Stimulated activated CD4-positive, alpha-beta T cell treated with anti-CD3 and anti-CD28 coated beads, Interleukin-1b, Interleukin-23, amount 100 ng/mL, for 1 hour (primary cell): ENCODE measurements around the gene TSACC.
"Not testable (repeated sequence)": the region's sequence is repeated elsewhere in the genome, so short reads cannot be mapped to it uniquely, and the experiment has no call there.

Experiments
- DNase-seq, 2 donors: peaks; one replicate each; pipeline ENCODE4 v3.0.0-alpha.2; 2020; ENCODE audit warnings: low read depth in 2 of 2

Gene TSACC

GRCh38 chr1:156338180-156338976, at the start of gene TSACC, which contains the start of gene CCT3:
Gene TSACC, plus strand, starts transcription at chr1:156338526. Its CDS starts 1,232 bp downstream, at chr1:156339758.
Gene CCT3, minus strand, starts transcription at chr1:156338292. Its CDS starts 108 bp downstream, at chr1:156338184.
- DNase-seq = peak; percentile 97

GRCh38 chr1:156289857-156290256, 48.5 kb upstream of the TSACC start:
- no peak for DNase-seq

- no peak for DNase-seq
These were observed 46.9 kb upstream of the TSACC start for GRCh38 chr1:156291226-156292061.

GRCh38 chr1:156293098-156293434, 45.3 kb upstream of the TSACC start:
- no peak for DNase-seq

- DNase-seq = no peak
These were observed 44.4 kb upstream of the TSACC start for GRCh38 chr1:156293895-156294294.

GRCh38 chr1:156295391-156295947, 42.9 kb upstream of the TSACC start, which contains the start of gene GLMP:
Gene GLMP, minus strand, starts transcription at chr1:156295679. Its CDS starts 34 bp downstream, at chr1:156295645.
- peak in 1 of 2 donors; percentile 7 for DNase-seq

GRCh38 chr1:156298852-156299357, 39.4 kb upstream of the TSACC start, which contains the start of gene VHLL:
Gene VHLL, minus strand, starts transcription at chr1:156299307. Its CDS starts 118 bp downstream, at chr1:156299189.
- DNase-seq = no peak

GRCh38 chr1:156303241-156303640, 35.1 kb upstream of the TSACC start:
- DNase-seq = no peak

- DNase-seq = no peak
These were observed 33.1 kb upstream of the TSACC start for GRCh38 chr1:156305215-156305614.

GRCh38 chr1:156308078-156308477, 30.2 kb upstream of the TSACC start:
- no peak for DNase-seq

GRCh38 chr1:156310962-156311361, 27.4 kb upstream of the TSACC start:
- DNase-seq = no peak

GRCh38 chr1:156316909-156317308, 21.4 kb upstream of the TSACC start:
- DNase-seq = no peak

GRCh38 chr1:156319664-156320063, 18.7 kb upstream of the TSACC start:
- DNase-seq = no peak

GRCh38 chr1:156320560-156320959, 17.8 kb upstream of the TSACC start:
- no peak for DNase-seq

- DNase-seq = not testable (repeated sequence)
These were observed 15.1 kb upstream of the TSACC start for GRCh38 chr1:156323179-156323578.

GRCh38 chr1:156336242-156336641, 2.1 kb upstream of the TSACC start:
- DNase-seq = no peak

- no peak for DNase-seq
These were observed 1.1 kb upstream of the TSACC start for GRCh38 chr1:156337052-156337887.

GRCh38 chr1:156337888-156338179, 492 bp upstream of the TSACC start:
- DNase-seq = peak in 1 of 2 donors; percentile 15

- DNase-seq = no peak
These were observed 4.0 kb downstream of the TSACC start for GRCh38 chr1:156342166-156342955.

- DNase-seq = no peak
These were observed 6.1 kb downstream of the TSACC start for GRCh38 chr1:156344409-156344808.
